T-helper 2 cell treated with Interferon-gamma antibody and Interleukin-4, amounts not matched to agents 5 μg/mL and 100 μg/mL, for 36 hours (primary cell): ENCODE data around the gene NGEF.

Experiments used
- DNase-seq: peaks from one replicate; pipeline ENCODE4 v3.0.0; 2021; ENCODE audit warnings: low spot score
- H3K27ac Mint-ChIP-seq: one replicate; pipeline ENCODE4 v1.8.0; 2021; ENCODE audit warnings: mild to moderate bottlenecking, mixed read lengths
- H3K27me3 Mint-ChIP-seq: one replicate; pipeline ENCODE4 v1.8.0; 2021; ENCODE audit warnings: low read depth, mixed read lengths
- H3K36me3 Mint-ChIP-seq: one replicate; pipeline ENCODE4 v1.8.0; 2021; ENCODE audit warnings: low read depth, mixed read lengths
- H3K4me1 Mint-ChIP-seq: one replicate; pipeline ENCODE4 v1.8.0; 2021; ENCODE audit warnings: low read depth, mixed read lengths
- H3K4me3 Mint-ChIP-seq: one replicate; pipeline ENCODE4 v1.8.0; 2022; ENCODE audit warnings: mild to moderate bottlenecking, moderate library complexity, mixed read lengths
- H3K9me3 Mint-ChIP-seq: one replicate; pipeline ENCODE4 v1.8.0; 2021; ENCODE audit warnings: mixed read lengths

The NGEF gene

GRCh38 chr2:233005096-233005495, 8.0 kb downstream of the NGEF start:
- no peaks in the 10 kb centered on the region for H3K36me3 Mint-ChIP-seq
- H3K9me3 Mint-ChIP-seq = no peaks in the 10 kb centered on the region
- no peak for DNase-seq
- H3K4me3 Mint-ChIP-seq = no peak overlapping the region
- H3K27ac Mint-ChIP-seq = no peak overlapping the region
- H3K4me1 Mint-ChIP-seq = no peaks in the 10 kb centered on the region
- peaks cover 8% of the 10 kb centered on the region for H3K27me3 Mint-ChIP-seq

GRCh38 chr2:233003658-233004555, 9.1 kb downstream of the NGEF start:
- no peak for DNase-seq
- H3K27me3 Mint-ChIP-seq = peaks cover 7% of the 10 kb centered on the region
- no peaks in the 10 kb centered on the region for H3K9me3 Mint-ChIP-seq
- H3K4me1 Mint-ChIP-seq = no peaks in the 10 kb centered on the region
- H3K27ac Mint-ChIP-seq = no peak overlapping the region
- H3K4me3 Mint-ChIP-seq = no peak overlapping the region
- no peaks in the 10 kb centered on the region for H3K36me3 Mint-ChIP-seq

GRCh38 chr2:233002829-233003657, 10.0 kb downstream of the NGEF start:
- no peak for DNase-seq
- Mint-ChIP-seq H3K9me3 (no peaks in the 10 kb centered on the region), H3K36me3 (no peaks in the 10 kb centered on the region), H3K4me3 (no peak overlapping the region), H3K27ac (no peak overlapping the region), H3K4me1 (no peaks in the 10 kb centered on the region), H3K27me3 (peaks cover 7% of the 10 kb centered on the region)

- no peak for DNase-seq
- H3K27me3 Mint-ChIP-seq = peaks cover 7% of the 10 kb centered on the region
- no peak overlapping the region for H3K4me3 Mint-ChIP-seq
- H3K4me1 Mint-ChIP-seq = no peaks in the 10 kb centered on the region
- no peaks in the 10 kb centered on the region for H3K36me3 Mint-ChIP-seq
- H3K27ac Mint-ChIP-seq = no peak overlapping the region
- H3K9me3 Mint-ChIP-seq = no peaks in the 10 kb centered on the region
Measured at GRCh38 chr2:233000886-233001750, 11.9 kb downstream of the NGEF start.

GRCh38 chr2:232999354-232999753, 13.7 kb downstream of the NGEF start:
- Mint-ChIP-seq H3K4me1 (no peaks in the 10 kb centered on the region), H3K27ac (no peak overlapping the region), H3K27me3 (peaks cover 3% of the 10 kb centered on the region), H3K36me3 (no peaks in the 10 kb centered on the region), H3K4me3 (no peak overlapping the region), H3K9me3 (no peaks in the 10 kb centered on the region)
- DNase-seq = no peak

- Mint-ChIP-seq H3K27ac (no peak overlapping the region), H3K4me1 (no peaks in the 10 kb centered on the region), H3K36me3 (no peaks in the 10 kb centered on the region), H3K4me3 (no peak overlapping the region), H3K9me3 (no peaks in the 10 kb centered on the region), H3K27me3 (no peaks in the 10 kb centered on the region)
- no peak for DNase-seq
Measured at GRCh38 chr2:232998666-232998985, 14.4 kb downstream of the NGEF start.

- H3K9me3 Mint-ChIP-seq = no peaks in the 10 kb centered on the region
- H3K4me1 Mint-ChIP-seq = no peaks in the 10 kb centered on the region
- H3K27ac Mint-ChIP-seq = no peak overlapping the region
- no peak for DNase-seq
- no peaks in the 10 kb centered on the region for H3K36me3 Mint-ChIP-seq
- no peak overlapping the region for H3K4me3 Mint-ChIP-seq
- no peaks in the 10 kb centered on the region for H3K27me3 Mint-ChIP-seq
Measured at GRCh38 chr2:232997749-232998665, 15.0 kb downstream of the NGEF start.

GRCh38 chr2:232994446-232994845, 18.6 kb downstream of the NGEF start:
- H3K27ac Mint-ChIP-seq = no peak overlapping the region
- H3K4me3 Mint-ChIP-seq = no peak overlapping the region
- no peaks in the 10 kb centered on the region for H3K36me3 Mint-ChIP-seq
- H3K27me3 Mint-ChIP-seq = peaks cover 14% of the 10 kb centered on the region
- no peaks in the 10 kb centered on the region for H3K9me3 Mint-ChIP-seq
- DNase-seq = no peak
- H3K4me1 Mint-ChIP-seq = no peaks in the 10 kb centered on the region

- Mint-ChIP-seq H3K9me3 (no peaks in the 10 kb centered on the region), H3K4me1 (no peaks in the 10 kb centered on the region), H3K4me3 (no peak overlapping the region), H3K27ac (no peak overlapping the region), H3K27me3 (peaks cover 20% of the 10 kb centered on the region), H3K36me3 (no peaks in the 10 kb centered on the region)
- DNase-seq = no peak
Measured at GRCh38 chr2:232993231-232993821, 19.7 kb downstream of the NGEF start.

- no peaks in the 10 kb centered on the region for H3K9me3 Mint-ChIP-seq
- H3K27me3 Mint-ChIP-seq = peaks cover 24% of the 10 kb centered on the region
- H3K4me3 Mint-ChIP-seq = no peak overlapping the region
- no peak for DNase-seq
- no peak overlapping the region for H3K27ac Mint-ChIP-seq
- H3K4me1 Mint-ChIP-seq = no peaks in the 10 kb centered on the region
- H3K36me3 Mint-ChIP-seq = no peaks in the 10 kb centered on the region
Measured at GRCh38 chr2:232986155-232986554, 26.9 kb downstream of the NGEF start.

- Mint-ChIP-seq H3K9me3 (no peaks in the 10 kb centered on the region), H3K36me3 (no peaks in the 10 kb centered on the region), H3K27me3 (peaks cover 16% of the 10 kb centered on the region), H3K4me1 (no peaks in the 10 kb centered on the region), H3K4me3 (no peak overlapping the region), H3K27ac (no peak overlapping the region)
- no peak for DNase-seq
Measured at GRCh38 chr2:232984451-232985207, 28.4 kb downstream of the NGEF start.

GRCh38 chr2:232983669-232984140, 29.4 kb downstream of the NGEF start:
- H3K9me3 Mint-ChIP-seq = no peaks in the 10 kb centered on the region
- H3K4me3 Mint-ChIP-seq = no peak overlapping the region
- no peaks in the 10 kb centered on the region for H3K4me1 Mint-ChIP-seq
- peaks cover 10% of the 10 kb centered on the region for H3K27me3 Mint-ChIP-seq
- DNase-seq = no peak
- H3K27ac Mint-ChIP-seq = no peak overlapping the region
- H3K36me3 Mint-ChIP-seq = no peaks in the 10 kb centered on the region
